ENCODE data around the gene CHCHD4. TPM values are rescaled to one million over a fixed set of nuclear protein-coding genes. Genes with fewer than 3 reads are reported as not detected.

Gene CHCHD4
- polyA plus RNA-seq, 1 of the 3 experiments (the other 2 are of a cell fraction) = 15.4 TPM

- Histone ChIP-seq H3K79me2 (ENCODE audit: insufficient read depth) (no peaks in the 10 kb centered on the region), H3K27ac (ENCODE audit: low read depth in 2 of 2, low read length in 1 of 2) (no peak overlapping the region), H3K27me3 (ENCODE audit: insufficient read depth) (no peaks in the 10 kb centered on the region), H2AFZ (ENCODE audit: low read depth) (no peak overlapping the region), H3K9me3 (no peaks in the 10 kb centered on the region), H3K36me3 (replicated peaks in 1 of 2; ENCODE audit: control insufficient read depth in 1 of 2, insufficient read depth in 2 of 2, low read length in 1 of 2) (no peaks in the 10 kb centered on the region), H3K9me2 (no peaks in the 10 kb centered on the region), H3K4me3 (ENCODE audit: low read depth in 2 of 2, low read length in 1 of 2) (no peak overlapping the region), H3F3A (replicated peaks; ENCODE audit: insufficient read depth) (no peaks in the 10 kb centered on the region), H3K9ac (no peak overlapping the region), H4K20me1 (ENCODE audit: insufficient read depth) (no peaks in the 10 kb centered on the region), H3K4me2 (no peak overlapping the region), H3K4me1 (ENCODE audit: control insufficient read depth in 1 of 2, insufficient read depth in 2 of 2, low read depth in 1 of 2, low read length in 1 of 2) (no peaks in the 10 kb centered on the region)
- no peak for TF ChIP-seq TCF12 (IDR thresholded peaks at IDR 0.05)
- TF ChIP-seq RFX5 (IDR thresholded peaks at IDR 0.05; ENCODE audit: low read length) = no peak
- no peak for TF ChIP-seq TAF1 (IDR thresholded peaks at IDR 0.05; ENCODE audit: borderline replicate concordance, low read depth, low read length)
- no peak for TF ChIP-seq RXRA (IDR thresholded peaks at IDR 0.05; ENCODE audit: borderline replicate concordance, low read depth)
- TF ChIP-seq FOXJ3 (CRISPR knock-in tag; IDR thresholded peaks at IDR 0.05) = no peak
- TF ChIP-seq NRF1 (IDR thresholded peaks at IDR 0.05; ENCODE audit: low read depth, low read length) = no peak
- TF ChIP-seq FOSL2 (IDR thresholded peaks at IDR 0.05; ENCODE audit: borderline replicate concordance, low read depth) = no peak
- TF ChIP-seq GATA2 (CRISPR knock-in tag; IDR thresholded peaks at IDR 0.05) = no peak
- TF ChIP-seq, protein P1, sequence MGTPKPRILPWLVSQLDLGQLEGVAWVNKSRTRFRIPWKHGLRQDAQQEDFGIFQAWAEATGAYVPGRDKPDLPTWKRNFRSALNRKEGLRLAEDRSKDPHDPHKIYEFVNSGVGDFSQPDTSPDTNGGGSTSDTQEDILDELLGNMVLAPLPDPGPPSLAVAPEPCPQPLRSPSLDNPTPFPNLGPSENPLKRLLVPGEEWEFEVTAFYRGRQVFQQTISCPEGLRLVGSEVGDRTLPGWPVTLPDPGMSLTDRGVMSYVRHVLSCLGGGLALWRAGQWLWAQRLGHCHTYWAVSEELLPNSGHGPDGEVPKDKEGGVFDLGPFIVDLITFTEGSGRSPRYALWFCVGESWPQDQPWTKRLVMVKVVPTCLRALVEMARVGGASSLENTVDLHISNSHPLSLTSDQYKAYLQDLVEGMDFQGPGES (IDR thresholded peaks at IDR 0.05; ENCODE audit: low read depth, low read length) = no peak
- no peak for TF ChIP-seq RAD21 (IDR thresholded peaks at IDR 0.05; ENCODE audit: low read length)
- TF ChIP-seq, protein P2, sequence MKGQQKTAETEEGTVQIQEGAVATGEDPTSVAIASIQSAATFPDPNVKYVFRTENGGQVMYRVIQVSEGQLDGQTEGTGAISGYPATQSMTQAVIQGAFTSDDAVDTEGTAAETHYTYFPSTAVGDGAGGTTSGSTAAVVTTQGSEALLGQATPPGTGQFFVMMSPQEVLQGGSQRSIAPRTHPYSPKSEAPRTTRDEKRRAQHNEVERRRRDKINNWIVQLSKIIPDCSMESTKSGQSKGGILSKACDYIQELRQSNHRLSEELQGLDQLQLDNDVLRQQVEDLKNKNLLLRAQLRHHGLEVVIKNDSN (IDR thresholded peaks at IDR 0.05; ENCODE audit: borderline replicate concordance, low read depth) = no peak
- TF ChIP-seq YY1 (IDR thresholded peaks at IDR 0.05; ENCODE audit: low read depth) = no peak
- TF ChIP-seq USF2 (IDR thresholded peaks at IDR 0.05; ENCODE audit: borderline replicate concordance, low read depth, low read length) = no peak
- no peak for TF ChIP-seq GABPA (IDR thresholded peaks at IDR 0.05; ENCODE audit: low read depth)
- no peak for TF ChIP-seq RCOR1 (IDR thresholded peaks at IDR 0.05; ENCODE audit: low read length)
- POLR2A ChIA-PET = no interaction called here
- no peak for DNase-seq
- CTCF ChIA-PET = no interaction called here
Measured at GRCh38 chr3:14093831-14094230, 30.8 kb downstream of the CHCHD4 start.

DNA sequence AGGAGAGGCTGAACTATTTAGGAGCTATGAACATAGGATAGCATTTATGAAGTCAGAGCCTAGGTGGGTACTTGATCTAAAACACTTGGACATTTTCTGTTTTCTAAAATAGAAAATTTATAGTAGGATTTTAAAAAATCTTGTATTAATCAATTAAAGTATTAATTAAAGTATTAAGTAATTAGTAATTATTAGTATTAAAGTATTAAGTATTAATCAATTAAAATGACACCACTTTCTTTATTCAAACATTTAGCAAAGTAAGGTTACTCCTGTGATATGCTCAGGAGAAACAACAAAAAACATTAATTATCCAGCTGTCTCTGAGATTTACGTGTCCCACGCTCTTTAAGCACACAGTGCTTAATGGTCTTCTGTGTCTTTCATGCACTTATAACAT is 32.2 kb downstream of the CHCHD4 start:
- Histone ChIP-seq H2AFZ (ENCODE audit: low read depth) (no peak overlapping the region), H3K9me2 (no peaks in the 10 kb centered on the region), H4K20me1 (ENCODE audit: insufficient read depth) (no peaks in the 10 kb centered on the region), H3K4me2 (no peak overlapping the region), H3K79me2 (ENCODE audit: insufficient read depth) (no peaks in the 10 kb centered on the region), H3F3A (replicated peaks; ENCODE audit: insufficient read depth) (no peaks in the 10 kb centered on the region), H3K36me3 (replicated peaks in 1 of 2; ENCODE audit: control insufficient read depth in 1 of 2, insufficient read depth in 2 of 2, low read length in 1 of 2) (no peaks in the 10 kb centered on the region), H3K27ac (ENCODE audit: low read depth in 2 of 2, low read length in 1 of 2) (no peak overlapping the region), H3K9ac (no peak overlapping the region), H3K4me3 (ENCODE audit: low read depth in 2 of 2, low read length in 1 of 2) (no peak overlapping the region), H3K4me1 (ENCODE audit: control insufficient read depth in 1 of 2, insufficient read depth in 2 of 2, low read depth in 1 of 2, low read length in 1 of 2) (no peaks in the 10 kb centered on the region), H3K9me3 (no peaks in the 10 kb centered on the region), H3K27me3 (ENCODE audit: insufficient read depth) (no peaks in the 10 kb centered on the region)
- ChIA-PET CTCF (interaction anchor here (1.0 kb wide), 1 partner anchor 196 kb away, joined by 3 read pairs; no protein-coding TSS in a partner anchor), POLR2A (no interaction called here)
- DNase-seq = no peak
- 79% methylated on average over 2 of the region's 2 CpGs for WGBS (ENCODE audit: low lambda C conversion rate)
- no peak for TF ChIP-seq RCOR1 (IDR thresholded peaks at IDR 0.05; ENCODE audit: low read length)
- TF ChIP-seq EP300 (IDR thresholded peaks at IDR 0.05; ENCODE audit: borderline replicate concordance in 1 of 2, low read depth in 1 of 2, low read length in 1 of 2) = no peak
- TF ChIP-seq MXI1 (IDR thresholded peaks at IDR 0.05; ENCODE audit: low read depth, low read length) = no peak
- TF ChIP-seq FOSL2 (IDR thresholded peaks at IDR 0.05; ENCODE audit: borderline replicate concordance, low read depth) = no peak
- no peak for TF ChIP-seq FOXM1 (IDR thresholded peaks at IDR 0.05; ENCODE audit: low read depth)
- TF ChIP-seq CHD2 (IDR thresholded peaks at IDR 0.05; ENCODE audit: low read length, partially characterized antibody) = no peak
- no peak for TF ChIP-seq YY1 (IDR thresholded peaks at IDR 0.05; ENCODE audit: low read depth)
- TF ChIP-seq, protein P3, sequence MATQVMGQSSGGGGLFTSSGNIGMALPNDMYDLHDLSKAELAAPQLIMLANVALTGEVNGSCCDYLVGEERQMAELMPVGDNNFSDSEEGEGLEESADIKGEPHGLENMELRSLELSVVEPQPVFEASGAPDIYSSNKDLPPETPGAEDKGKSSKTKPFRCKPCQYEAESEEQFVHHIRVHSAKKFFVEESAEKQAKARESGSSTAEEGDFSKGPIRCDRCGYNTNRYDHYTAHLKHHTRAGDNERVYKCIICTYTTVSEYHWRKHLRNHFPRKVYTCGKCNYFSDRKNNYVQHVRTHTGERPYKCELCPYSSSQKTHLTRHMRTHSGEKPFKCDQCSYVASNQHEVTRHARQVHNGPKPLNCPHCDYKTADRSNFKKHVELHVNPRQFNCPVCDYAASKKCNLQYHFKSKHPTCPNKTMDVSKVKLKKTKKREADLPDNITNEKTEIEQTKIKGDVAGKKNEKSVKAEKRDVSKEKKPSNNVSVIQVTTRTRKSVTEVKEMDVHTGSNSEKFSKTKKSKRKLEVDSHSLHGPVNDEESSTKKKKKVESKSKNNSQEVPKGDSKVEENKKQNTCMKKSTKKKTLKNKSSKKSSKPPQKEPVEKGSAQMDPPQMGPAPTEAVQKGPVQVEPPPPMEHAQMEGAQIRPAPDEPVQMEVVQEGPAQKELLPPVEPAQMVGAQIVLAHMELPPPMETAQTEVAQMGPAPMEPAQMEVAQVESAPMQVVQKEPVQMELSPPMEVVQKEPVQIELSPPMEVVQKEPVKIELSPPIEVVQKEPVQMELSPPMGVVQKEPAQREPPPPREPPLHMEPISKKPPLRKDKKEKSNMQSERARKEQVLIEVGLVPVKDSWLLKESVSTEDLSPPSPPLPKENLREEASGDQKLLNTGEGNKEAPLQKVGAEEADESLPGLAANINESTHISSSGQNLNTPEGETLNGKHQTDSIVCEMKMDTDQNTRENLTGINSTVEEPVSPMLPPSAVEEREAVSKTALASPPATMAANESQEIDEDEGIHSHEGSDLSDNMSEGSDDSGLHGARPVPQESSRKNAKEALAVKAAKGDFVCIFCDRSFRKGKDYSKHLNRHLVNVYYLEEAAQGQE (IDR thresholded peaks at IDR 0.05; ENCODE audit: low read depth, low read length) = no peak
- no peak for TF ChIP-seq RAD21 (IDR thresholded peaks at IDR 0.05; ENCODE audit: low read length)
- no peak for TF ChIP-seq RFX5 (IDR thresholded peaks at IDR 0.05; ENCODE audit: low read length)
- no peak for TF ChIP-seq NFIC (IDR thresholded peaks at IDR 0.05; ENCODE audit: borderline replicate concordance)
- no peak for TF ChIP-seq GATA2 (CRISPR knock-in tag; IDR thresholded peaks at IDR 0.05)
- TF ChIP-seq, protein P4, sequence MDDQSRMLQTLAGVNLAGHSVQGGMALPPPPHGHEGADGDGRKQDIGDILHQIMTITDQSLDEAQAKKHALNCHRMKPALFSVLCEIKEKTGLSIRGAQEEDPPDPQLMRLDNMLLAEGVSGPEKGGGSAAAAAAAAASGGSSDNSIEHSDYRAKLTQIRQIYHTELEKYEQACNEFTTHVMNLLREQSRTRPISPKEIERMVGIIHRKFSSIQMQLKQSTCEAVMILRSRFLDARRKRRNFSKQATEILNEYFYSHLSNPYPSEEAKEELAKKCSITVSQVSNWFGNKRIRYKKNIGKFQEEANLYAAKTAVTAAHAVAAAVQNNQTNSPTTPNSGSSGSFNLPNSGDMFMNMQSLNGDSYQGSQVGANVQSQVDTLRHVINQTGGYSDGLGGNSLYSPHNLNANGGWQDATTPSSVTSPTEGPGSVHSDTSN (IDR thresholded peaks at IDR 0.05) = no peak
